ENCODE data around the gene PYGO2.

PYGO2 gene

DNA sequence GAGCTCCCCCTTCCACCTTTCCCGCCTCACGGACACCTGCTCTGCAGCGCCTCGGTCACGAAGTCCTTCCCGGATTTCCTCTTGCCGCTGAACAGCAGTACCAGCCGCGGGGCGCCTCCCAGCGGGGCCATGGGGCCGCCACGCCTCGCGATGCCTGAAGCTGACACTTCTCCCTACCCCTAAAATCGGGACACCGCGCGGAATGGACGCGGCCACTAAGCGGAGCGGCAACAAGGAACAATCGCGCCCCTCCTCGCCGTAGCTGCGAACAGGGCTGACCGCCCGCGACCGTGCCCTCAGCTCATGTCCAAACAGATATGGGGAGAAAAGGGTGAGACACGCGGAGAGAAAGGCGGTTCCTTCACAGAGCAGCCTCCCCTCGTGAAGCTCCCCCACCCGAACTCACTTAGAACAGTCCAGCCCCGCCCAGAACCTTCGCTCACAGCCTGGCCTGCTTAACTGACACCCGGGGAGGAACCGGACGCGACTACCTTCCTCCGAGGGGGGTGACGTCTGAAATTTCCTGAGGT is 25.0 kb downstream of the PYGO2 start, which contains the start of gene PMVK:
Gene PMVK (minus strand): TSS at position 165 of the 530 bp plus-strand sequence. CDS start 34 bp downstream, at position 131.
- TF ChIP-seq JUND (IDR thresholded peaks at IDR 0.05; ENCODE audit: low read depth): no peak
- in situ Hi-C loops (cut with HindIII; ENCODE audit: low pct_unique_long_range_greater_than_20kb, low sequenced_read_pairs): no loop called here
- DNase-seq (ENCODE audit: low read depth in 1 of 2, low spot score in 1 of 2): peak; percentile 96 to 99

DNA sequence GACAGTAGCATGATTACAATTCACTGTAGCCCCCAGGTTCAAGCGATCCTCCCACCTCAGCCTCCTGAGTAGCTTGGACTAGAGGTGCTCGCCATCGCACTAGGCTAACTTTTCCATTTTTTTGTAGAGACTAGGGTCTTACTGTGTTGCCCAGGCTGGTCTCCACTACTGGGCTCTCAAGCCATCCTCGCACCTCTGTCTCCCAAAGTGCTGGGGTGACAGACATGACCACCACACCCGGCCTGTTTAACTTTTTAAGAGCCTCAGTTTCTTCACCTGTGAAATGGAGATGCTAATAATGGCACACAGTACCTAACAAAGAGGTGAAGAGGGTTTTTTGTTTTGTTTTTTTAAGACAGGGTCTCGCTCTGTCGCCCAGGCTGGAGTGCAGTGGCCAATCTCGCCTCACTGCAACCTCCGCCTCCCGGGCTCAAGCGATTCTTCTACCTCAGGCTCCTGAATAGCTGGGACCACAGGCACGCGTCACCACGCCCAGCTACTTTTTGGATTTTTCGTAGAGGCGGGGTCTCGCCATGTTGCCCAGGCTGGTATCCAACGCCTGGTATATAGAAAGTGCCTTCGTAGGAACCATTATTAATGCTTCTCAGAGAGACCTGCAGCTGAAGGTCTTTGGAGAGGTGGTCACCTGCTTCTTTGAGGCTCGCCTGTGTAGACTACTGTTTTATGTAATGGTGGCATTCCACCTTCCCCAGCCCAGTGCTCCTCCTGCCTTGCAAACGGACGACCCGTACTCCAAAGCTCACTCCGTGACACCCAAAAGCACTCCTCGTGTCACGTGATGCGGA is 25.6 kb downstream of the PYGO2 start:
- in situ Hi-C loops (cut with HindIII; ENCODE audit: low pct_unique_long_range_greater_than_20kb, low sequenced_read_pairs): no loop called here
- no peak; the same call in 1 of the 2 replicates for TF ChIP-seq JUND (IDR thresholded peaks at IDR 0.05; ENCODE audit: low read depth)
- DNase-seq (ENCODE audit: low read depth in 1 of 2, low spot score in 1 of 2): no peak

DNA sequence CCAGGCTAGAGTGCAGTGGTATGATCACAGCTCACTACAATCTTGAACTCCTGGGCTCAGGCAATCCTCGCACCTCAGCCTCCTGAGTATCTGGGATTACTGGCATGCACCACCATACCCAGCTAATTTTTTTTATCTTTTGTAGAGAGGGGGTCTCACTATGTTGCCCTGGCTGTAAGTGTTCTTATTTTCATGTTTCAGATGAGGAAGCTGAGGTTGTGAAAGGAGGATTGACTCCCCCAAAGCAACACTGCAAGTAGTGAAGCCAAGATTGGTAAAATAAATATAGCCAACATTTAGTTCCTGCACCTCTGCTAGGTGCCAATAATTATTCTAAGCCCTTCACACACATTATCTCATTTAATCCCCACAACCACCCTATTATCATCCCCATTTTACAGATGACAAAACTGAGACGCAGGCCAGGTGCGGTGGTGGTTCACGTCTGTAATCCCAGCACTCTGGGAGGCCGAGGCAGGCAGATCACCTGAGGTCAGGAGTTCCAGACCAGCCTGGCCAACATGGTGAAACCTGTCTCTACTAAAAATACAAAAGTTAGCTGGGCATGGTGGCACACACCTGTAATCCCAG is 27.1 kb downstream of the PYGO2 start:
- TF ChIP-seq JUND (IDR thresholded peaks at IDR 0.05; ENCODE audit: low read depth): no peak
- DNase-seq (ENCODE audit: low read depth in 1 of 2, low spot score in 1 of 2): no peak
- in situ Hi-C loops (cut with HindIII; ENCODE audit: low pct_unique_long_range_greater_than_20kb, low sequenced_read_pairs): no loop called here

DNA sequence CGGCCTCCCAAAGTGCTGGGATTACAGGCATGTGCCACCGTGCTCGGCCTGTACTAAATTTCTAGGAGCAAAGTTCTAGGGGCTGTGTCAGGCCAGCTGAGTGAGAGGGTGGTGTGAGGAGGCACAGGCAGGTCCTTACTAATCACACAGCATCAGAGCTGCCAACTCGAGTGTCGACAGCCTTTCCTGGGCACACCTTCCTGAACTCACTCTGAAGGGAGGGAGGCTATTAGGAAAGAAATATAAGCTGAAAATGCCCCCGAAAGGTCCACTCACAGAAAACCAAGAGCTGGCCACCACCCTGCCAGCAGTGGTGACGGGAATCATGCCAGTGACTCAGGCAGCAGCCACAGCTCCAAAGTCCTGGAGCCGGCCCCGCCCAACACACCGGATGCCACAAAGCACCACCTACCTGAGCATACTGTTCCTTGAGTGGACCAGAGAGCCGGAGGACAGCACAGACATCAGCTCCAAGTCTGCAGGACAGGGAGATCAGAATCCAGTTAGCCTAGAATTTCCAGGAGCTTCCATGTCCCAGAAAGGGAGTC is 29.6 kb downstream of the PYGO2 start:
- no peak for TF ChIP-seq JUND (IDR thresholded peaks at IDR 0.05; ENCODE audit: low read depth)
- in situ Hi-C loops (cut with HindIII; ENCODE audit: low pct_unique_long_range_greater_than_20kb, low sequenced_read_pairs): no loop called here
- DNase-seq (ENCODE audit: low read depth in 1 of 2, low spot score in 1 of 2): peak; percentile 44 to 90

DNA sequence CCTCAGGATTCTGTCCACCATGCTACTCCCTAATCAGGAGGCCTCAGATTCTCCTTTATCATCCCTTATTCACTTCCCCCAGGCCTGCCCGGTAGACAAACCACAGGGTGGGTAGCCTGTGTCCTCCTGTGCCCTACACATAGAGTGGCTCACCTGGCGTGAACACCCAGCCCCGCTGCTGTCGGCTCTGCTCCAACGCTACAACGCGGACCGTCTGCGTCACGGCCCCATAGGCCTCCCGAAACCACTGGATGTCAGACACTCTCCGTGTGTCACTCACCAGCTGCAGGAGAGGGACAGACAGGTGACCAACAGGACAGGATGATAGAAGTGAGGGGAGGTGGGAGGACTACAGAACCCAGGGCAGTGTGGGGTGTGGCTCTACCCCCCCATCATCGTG is 35.4 kb downstream of the PYGO2 start:
- no peak for TF ChIP-seq JUND (IDR thresholded peaks at IDR 0.05; ENCODE audit: low read depth)
- in situ Hi-C loops (cut with HindIII; ENCODE audit: low pct_unique_long_range_greater_than_20kb, low sequenced_read_pairs): no loop called here
- DNase-seq (ENCODE audit: low read depth in 1 of 2, low spot score in 1 of 2): no peak

DNA sequence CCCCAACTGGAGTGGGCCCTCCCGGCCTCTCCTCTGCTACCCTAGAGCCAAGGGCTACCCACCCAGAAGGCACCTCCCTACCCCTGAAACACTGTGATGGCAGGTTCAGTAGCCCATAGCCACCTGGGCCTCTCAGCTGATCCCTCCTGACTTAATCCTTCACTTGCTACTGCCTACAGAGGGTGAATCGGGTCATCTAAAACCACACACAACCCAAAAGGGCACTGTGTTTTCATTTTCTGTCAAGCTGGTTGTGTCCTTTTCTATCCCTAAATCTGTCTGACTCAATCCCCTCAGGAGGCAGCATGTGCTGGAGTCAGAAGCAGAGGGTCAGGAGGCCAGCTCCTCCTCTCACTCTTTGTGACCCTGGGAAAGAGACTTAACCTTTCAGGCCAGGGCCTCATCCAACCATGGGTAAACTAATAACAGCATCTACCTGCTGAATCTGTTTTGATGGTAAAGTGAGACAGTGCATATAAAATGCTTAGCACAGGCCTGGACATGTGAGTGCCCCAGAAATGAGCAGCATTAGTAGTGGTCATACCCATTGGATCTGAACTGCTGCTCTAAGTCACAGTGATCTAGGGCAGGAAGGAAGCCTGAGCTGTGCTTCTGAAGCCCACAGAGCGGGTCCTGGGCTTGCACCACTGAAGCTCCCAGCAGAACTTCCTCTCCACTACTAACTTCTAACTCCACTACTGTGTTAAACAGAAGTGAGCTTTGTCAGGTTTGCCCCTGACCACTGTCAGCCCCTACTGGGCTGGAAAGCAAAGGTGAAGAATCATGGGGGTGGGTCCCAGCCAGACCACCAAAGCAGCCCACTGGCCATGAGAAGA is 36.0 kb downstream of the PYGO2 start:
- in situ Hi-C loops (cut with HindIII; ENCODE audit: low pct_unique_long_range_greater_than_20kb, low sequenced_read_pairs): no loop called here
- no peak for DNase-seq (ENCODE audit: low read depth in 1 of 2, low spot score in 1 of 2)
- TF ChIP-seq JUND (IDR thresholded peaks at IDR 0.05; ENCODE audit: low read depth): no peak

DNA sequence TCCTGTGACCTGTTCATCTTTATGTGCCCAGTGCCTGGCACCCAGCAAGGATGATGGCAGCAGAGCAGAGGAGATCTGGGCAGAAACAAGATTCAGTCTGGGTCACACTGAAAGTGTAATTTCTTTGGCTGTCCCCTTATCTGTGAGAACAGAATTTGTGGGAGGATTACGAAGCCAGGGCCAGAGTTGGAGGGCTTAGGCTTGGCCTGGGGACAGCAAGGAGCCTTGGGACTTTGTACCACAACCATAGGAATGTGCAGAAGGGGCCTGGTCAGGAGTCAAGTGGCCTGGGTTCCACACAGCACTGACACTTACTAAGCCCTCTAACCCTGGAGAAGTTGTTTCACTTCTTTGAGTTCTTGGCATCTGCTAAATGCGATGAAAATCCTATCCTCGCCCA is 37.9 kb downstream of the PYGO2 start:
- TF ChIP-seq JUND (IDR thresholded peaks at IDR 0.05; ENCODE audit: low read depth): no peak
- in situ Hi-C loops (cut with HindIII; ENCODE audit: low pct_unique_long_range_greater_than_20kb, low sequenced_read_pairs): no loop called here
- no peak for DNase-seq (ENCODE audit: low read depth in 1 of 2, low spot score in 1 of 2)

DNA sequence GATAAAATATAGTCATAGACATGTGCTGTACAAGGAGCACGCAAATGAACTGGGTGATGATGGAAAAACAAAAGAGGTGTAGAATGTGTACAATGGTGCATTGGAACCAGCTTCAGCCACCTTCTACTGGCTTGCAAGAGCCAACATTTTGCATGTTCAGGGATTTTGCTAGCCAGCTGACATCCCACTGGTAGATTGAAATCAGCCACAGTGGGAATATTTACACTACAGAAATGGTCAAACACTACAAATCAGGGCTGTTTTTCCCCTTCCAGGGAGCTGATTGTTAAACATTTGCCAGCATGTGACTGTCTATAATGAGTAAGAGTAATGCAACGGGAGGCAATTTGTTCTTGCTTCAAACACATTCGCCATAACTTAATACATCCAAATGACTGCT is 48.3 kb downstream of the PYGO2 start:
- TF ChIP-seq JUND (IDR thresholded peaks at IDR 0.05; ENCODE audit: low read depth): no peak
- in situ Hi-C loops (cut with HindIII; ENCODE audit: low pct_unique_long_range_greater_than_20kb, low sequenced_read_pairs): no loop called here
- DNase-seq (ENCODE audit: low read depth in 1 of 2, low spot score in 1 of 2): no peak

DNA sequence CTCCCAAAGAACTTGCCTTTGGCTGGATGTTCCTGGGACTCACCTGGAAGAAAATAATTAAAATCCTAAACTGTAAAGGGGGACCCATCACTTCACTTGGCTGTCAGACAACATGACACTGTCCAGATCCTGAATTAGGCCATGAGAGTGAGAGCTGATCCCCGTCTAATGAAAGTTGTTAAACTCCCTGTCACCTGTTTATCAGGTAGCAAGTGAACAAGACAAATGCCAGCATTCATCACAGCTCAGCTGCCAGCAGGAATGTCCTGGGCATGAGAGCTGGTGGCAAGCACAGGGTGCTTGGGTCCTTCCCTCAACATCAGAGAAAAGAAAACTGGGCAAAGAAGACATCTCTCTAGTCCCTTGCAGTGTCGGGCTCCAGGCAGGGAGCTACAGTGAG is 48.8 kb downstream of the PYGO2 start:
- in situ Hi-C loops (cut with HindIII; ENCODE audit: low pct_unique_long_range_greater_than_20kb, low sequenced_read_pairs): no loop called here
- DNase-seq (ENCODE audit: low read depth in 1 of 2, low spot score in 1 of 2): peak in 1 of 2 experiments; percentile 10
- no peak for TF ChIP-seq JUND (IDR thresholded peaks at IDR 0.05; ENCODE audit: low read depth)

DNA sequence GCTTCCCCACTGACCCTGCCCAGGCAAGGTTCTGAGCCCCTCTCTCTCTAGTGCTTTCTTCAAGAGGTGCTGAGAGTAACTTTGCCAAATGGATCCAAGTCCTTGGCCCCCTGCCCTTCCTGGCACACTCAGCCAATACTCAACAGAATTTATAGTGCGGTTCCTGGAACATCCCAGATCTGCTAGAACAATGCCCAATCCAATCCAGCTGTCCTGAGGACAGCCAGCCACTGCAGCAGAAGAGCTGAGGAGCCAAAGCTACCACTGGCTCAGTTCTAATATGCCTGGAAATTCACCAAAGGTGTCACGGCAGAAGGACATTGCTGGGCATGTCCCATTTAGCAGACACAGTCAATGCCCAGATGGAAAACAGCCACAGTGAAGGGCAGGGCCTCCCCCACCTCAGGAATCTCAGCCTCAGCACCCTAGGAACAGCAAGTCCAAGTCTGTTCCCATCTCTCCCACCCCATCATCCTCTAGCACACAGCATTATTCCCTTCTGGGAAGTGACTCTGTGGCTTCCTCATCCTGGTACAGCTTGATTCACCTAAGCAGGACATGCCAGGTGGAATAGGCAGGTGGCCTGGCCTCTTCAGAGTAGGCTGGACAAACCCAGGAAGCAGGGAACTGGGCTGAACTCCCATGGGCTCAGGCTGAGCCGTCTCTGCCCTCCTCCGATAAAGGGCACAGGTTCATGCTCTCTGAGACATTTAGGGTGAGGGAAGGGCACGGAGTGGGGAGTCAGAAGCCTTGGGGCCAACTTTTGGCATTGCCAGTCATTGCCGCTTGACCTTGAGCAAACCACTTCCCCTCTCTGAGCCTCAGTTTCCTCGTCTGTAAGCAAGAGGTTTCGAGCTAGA is 49.7 kb downstream of the PYGO2 start:
- in situ Hi-C loops (cut with HindIII; ENCODE audit: low pct_unique_long_range_greater_than_20kb, low sequenced_read_pairs): no loop called here
- DNase-seq (ENCODE audit: low read depth in 1 of 2, low spot score in 1 of 2): no peak
- no peak for TF ChIP-seq JUND (IDR thresholded peaks at IDR 0.05; ENCODE audit: low read depth)

DNA sequence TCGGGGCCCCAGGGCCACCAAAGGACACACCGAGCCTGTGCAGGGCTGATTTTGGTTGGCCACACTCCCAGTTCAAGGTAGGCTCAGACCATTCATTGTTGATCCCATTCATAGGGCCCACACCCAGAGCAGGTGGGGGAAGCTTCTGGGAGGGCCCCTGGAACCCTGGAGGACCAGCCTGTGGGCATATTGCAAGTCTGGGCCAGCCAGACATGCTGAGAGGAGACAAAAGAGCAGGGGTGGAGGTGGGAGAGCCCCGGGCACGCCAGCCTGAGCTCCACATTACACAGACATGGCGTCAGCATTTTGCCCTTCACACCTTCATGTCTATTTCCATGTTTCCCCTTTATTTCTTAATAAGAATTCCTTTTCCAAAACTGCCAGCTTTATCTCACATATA is 50.7 kb downstream of the PYGO2 start:
- no peak for DNase-seq (ENCODE audit: low read depth in 1 of 2, low spot score in 1 of 2)
- no peak for TF ChIP-seq JUND (IDR thresholded peaks at IDR 0.05; ENCODE audit: low read depth)
- in situ Hi-C loops (cut with HindIII; ENCODE audit: low pct_unique_long_range_greater_than_20kb, low sequenced_read_pairs): no loop called here

Data from T47D (cell line).